Activated CD8-positive, alpha-beta memory T cell treated with anti-CD3 and anti-CD28 coated beads for 36 hours (primary cell): Measurements from ENCODE around the gene C1QTNF7. TPM values are rescaled to one million over a fixed set of nuclear protein-coding genes. Genes with fewer than 3 reads are reported as not detected.

Experiments used
- CTCF ChIA-PET: fragments of 350-600 bp; sonication (Branson Sonifier 250); formaldehyde crosslinking; loops from one replicate; lab custom pipeline; 2021; ENCODE audit warnings: antibody characterized with exemption; lab: Charles Lee
- POLR2A ChIA-PET: fragments of 350-600 bp; sonication (Branson Sonifier 250); formaldehyde crosslinking; loops from one replicate; lab custom pipeline; 2021; ENCODE audit warnings: antibody characterized with exemption; lab: Charles Lee
- total RNA-seq, 2 experiments: library from RNA; stranded (reverse); gene quantifications; one replicate each; pipeline ENCODE4 v1.2.3, GENCODE V29; 2021

Gene C1QTNF7
- total RNA-seq, 2 experiments from 2014 or later = 0.25 TPM; not detected in 1

DNA sequence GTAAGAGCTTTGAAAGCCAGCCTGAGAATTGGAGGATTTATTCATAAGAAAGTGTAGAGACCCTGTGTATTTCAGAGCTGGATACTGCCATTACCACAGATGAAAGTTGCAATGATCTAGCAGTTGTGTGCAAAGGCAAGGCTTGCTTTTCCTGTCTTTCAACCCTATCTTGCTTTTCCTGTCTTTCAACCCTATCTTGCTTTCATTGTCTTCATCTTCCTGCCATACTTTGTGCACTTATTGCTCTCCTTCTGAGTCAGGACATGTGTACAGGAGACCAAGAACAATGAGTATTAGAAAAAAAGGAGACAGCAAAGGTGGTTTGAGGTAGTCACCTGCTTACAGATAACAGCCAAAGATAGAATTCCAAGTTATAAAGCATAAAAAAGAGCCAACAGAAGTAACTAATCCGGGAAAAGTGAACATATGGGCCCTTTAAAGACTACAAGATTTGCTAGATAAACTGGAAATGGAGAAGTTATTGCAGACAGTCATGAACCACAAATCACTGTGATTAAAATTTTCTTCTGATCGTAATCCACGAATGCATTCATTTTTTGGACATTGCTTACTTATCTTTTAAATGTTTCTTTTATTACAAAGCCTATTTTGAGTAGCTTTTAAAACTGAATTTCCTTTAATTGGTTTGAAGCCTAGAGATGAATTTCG, 17.2 kb downstream of the C1QTNF7 start:
- POLR2A ChIA-PET = no interaction called here
- CTCF ChIA-PET = no interaction called here

DNA sequence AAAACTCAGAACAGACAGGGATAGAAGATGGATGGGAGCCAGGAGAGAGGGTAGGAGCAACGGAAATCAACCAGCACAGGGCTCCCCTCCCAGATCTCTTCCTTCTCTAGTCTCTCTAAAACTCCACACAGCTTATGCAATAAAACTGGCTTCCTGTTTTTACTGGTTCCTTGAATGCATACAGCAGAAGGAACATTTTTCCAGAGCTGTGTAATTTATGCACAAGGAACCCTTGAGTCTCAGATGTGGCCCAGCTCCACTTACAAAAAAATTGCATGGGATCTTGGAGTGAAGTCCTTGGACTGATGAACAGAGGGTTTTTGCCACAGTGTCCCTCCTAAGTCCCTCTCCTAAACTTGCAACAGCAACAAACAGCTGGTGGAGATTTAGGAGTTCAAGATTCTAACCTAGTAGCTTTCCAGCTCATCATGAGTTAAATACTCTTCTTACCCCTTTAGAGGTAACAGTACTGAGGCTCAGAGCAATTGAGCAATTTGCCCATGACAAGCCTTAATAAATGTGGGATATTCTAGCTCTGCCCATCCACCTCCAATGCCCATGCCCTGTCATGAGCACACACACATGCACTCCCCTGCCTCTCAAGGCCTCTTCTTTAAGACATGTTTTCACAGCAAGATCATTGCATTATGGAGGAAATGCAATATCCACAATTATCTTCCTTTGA, 23.5 kb downstream of the C1QTNF7 start:
- CTCF ChIA-PET = no interaction called here

GRCh38 chr4:15451866-15452765, 24.3 kb downstream of the C1QTNF7 start:
- POLR2A ChIA-PET = no interaction called here
- CTCF ChIA-PET = no interaction called here

More for the DNA sequence above, 23.5 kb downstream of the C1QTNF7 start:
- POLR2A ChIA-PET = no interaction called here

DNA sequence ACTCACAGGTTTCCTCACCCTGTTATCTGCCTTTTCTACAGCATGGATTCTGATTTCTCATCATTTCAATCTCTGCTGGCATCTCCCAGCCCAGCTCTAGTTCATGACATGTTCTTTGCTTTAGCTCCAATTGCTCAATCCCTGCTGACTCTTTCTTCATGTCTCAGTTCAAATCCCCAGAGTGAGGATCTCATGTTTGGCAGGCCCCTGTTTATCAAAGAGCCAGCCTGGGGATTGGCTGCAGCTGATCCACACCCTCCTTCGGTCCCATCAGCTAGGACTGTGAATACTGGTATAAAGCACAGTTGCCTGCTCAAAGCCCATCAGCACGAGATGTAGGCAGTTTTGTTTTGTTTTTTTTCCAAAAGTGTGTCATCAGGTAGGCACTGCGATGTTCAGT, 27.5 kb downstream of the C1QTNF7 start:
- CTCF ChIA-PET = no interaction called here
- POLR2A ChIA-PET = no interaction called here

DNA sequence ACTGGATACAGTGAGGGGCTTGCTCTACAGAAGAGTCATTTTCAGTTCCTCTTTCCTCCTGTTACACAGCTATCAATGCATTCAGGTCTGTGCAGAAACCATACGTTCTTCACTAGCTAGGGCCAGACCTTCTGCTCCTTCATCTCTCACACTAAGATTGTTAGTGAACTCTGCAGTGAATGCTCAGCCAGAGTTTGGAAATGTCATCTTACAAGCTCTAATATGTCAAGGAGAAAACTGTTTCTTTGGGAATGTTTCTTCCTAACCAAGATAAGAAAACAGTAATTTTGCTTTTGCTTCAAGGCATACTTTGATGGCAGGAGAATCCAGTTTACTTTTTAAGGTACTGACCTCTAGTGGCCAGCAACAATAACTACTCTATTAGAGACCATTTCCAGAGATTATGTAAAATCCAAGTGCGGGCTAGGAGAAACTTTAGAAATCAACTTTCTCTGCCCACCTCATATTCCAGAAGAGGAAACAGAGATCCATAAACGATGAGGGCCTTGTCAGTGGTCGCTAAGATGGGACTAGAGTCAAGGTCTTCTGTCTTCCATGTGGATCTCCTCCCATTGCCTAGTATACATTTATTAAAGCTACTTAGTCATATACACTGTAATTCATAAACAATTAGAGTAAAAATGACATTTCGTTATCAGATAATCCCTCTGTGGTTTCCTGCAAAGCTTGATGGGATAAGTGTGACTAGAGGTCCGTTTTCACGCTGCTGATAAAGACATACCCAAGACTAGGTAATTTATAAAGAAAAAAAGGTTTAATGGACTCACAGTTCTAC, 29.8 kb downstream of the C1QTNF7 start:
- ChIA-PET CTCF (interaction anchor here (1.1 to 3.0 kb wide), 4 partner anchors 21 to 226 kb away, joined by 3 to 11 read pairs (median 4); no protein-coding TSS in a partner anchor), POLR2A (no interaction called here)

DNA sequence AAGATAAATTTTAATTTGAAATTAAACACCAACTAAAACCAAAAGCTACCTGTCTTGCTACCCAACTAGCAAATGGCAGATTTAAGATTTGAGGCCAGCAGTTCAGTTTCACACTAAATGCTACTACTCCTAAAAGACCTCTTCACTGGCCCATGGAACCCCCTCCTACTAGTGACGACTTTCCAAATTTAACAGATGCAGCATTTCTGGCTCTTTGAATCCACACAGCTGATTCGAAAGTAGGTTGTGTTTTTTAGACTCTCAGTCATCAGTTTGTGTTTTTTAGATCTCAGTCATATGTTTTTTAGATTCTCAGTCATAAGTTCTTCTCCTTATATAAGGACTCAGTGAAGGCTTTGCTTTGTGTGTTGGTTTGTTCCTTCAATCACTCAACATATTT, 30.8 kb downstream of the C1QTNF7 start:
- ChIA-PET POLR2A (no interaction called here), CTCF (interaction anchor here (1.4 to 3.0 kb wide), 2 partner anchors 34 to 227 kb away, joined by 4 to 11 read pairs; no protein-coding TSS in a partner anchor)

DNA sequence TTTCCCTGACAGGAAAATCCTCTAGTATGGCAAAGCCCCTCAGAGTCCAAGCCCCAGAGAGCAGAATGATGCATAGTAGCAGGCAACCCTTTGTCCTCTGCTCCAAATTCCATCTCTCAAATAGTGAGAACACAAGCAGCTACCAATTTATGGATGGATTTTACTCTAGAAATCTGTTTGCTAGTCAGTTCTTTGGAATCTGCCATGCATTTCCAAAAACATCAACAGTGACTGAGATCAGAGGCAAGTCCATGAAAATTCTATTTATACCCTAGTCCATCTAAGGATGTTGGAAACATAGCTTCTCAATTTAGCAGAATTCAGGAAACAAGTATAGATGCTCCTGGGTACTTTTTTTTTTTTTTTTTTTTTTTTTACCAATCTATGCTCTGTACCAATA, 31.9 kb downstream of the C1QTNF7 start:
- POLR2A ChIA-PET = interaction anchor here (0.6 kb wide), 2 partner anchors 190 to 229 kb away, joined by 5 to 6 read pairs; no protein-coding TSS in a partner anchor
- CTCF ChIA-PET = interaction anchor here (0.7 kb wide), 1 partner anchor 444 kb away, joined by 3 read pairs; no protein-coding TSS in a partner anchor

- POLR2A ChIA-PET = no interaction called here
- CTCF ChIA-PET = no interaction called here
Measured at GRCh38 chr4:15466596-15466995, 38.8 kb downstream of the C1QTNF7 start.

- CTCF ChIA-PET = no interaction called here
- POLR2A ChIA-PET = interaction anchor here (0.7 kb wide), 1 partner anchor 371 kb away, joined by 4 read pairs; no protein-coding TSS in a partner anchor
Measured at GRCh38 chr4:15469402-15470127, 41.7 kb downstream of the C1QTNF7 start, which contains the start of gene CC2D2A. Gene CC2D2A (plus strand): TSS chr4:15469882. CDS start chr4:15475933, 6,051 bp downstream.

GRCh38 chr4:15470128-15470475, 42.3 kb downstream of the C1QTNF7 start:
- ChIA-PET POLR2A (no interaction called here), CTCF (no interaction called here)

DNA sequence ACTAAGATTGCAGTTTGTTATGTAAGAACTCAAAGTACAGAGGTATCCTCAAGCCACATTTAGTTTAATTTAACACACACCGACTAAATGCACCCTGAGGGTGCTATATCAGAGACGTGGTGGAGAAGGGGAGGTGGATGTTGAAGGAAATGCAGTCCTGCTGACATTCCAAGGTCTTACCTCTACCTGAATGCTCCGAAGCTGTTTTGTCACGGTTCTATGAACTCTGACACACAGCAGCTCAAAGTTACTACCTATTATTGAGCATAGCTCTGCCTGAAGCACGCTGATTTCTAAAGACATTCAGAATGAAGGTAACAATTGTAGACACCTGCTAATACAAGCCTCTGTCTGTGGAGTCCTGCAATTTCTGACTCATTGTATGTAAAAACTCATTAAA, 48.6 kb downstream of the C1QTNF7 start:
- POLR2A ChIA-PET = no interaction called here
- CTCF ChIA-PET = no interaction called here

DNA sequence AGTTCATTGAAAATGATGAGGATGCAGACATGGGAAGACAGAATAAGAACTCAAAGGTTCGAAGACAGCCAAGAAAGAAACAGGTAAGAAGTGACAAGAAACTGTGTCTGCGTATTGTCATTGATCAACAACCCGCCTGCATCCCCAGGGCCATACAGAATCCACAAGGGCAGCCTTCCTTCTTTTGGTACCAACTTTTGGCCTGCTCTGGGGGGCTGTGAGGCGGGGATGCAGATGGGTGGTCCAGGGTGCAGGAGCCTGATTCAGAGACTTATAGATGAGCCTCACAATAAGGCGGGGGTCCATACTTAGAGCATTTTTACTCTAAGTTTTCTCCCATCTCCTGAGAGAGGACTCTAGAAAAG, 50.9 kb downstream of the C1QTNF7 start:
- ChIA-PET POLR2A (no interaction called here), CTCF (no interaction called here)

- ChIA-PET CTCF (interaction anchor here (0.7 kb wide), 1 partner anchor 203 kb away, joined by 3 read pairs; no protein-coding TSS in a partner anchor), POLR2A (no interaction called here)
Measured at GRCh38 chr4:15479089-15479912, 51.5 kb downstream of the C1QTNF7 start.

DNA sequence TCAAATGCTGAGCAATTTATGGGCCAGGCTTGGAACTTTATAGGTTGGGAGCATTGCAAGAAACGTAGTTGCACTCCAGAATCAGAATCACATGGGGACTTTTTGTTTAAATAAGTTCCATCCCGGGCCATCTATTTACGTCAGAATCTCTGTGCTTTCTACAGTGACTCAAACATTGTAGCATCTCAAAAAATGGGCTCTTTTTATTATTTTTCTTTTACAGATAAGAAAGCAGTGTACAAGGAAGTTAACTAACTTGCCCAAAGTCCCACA, 52.0 kb downstream of the C1QTNF7 start:
- ChIA-PET POLR2A (no interaction called here), CTCF (interaction anchor here (0.7 kb wide), 1 partner anchor 202 kb away, joined by 3 read pairs; no protein-coding TSS in a partner anchor)

DNA sequence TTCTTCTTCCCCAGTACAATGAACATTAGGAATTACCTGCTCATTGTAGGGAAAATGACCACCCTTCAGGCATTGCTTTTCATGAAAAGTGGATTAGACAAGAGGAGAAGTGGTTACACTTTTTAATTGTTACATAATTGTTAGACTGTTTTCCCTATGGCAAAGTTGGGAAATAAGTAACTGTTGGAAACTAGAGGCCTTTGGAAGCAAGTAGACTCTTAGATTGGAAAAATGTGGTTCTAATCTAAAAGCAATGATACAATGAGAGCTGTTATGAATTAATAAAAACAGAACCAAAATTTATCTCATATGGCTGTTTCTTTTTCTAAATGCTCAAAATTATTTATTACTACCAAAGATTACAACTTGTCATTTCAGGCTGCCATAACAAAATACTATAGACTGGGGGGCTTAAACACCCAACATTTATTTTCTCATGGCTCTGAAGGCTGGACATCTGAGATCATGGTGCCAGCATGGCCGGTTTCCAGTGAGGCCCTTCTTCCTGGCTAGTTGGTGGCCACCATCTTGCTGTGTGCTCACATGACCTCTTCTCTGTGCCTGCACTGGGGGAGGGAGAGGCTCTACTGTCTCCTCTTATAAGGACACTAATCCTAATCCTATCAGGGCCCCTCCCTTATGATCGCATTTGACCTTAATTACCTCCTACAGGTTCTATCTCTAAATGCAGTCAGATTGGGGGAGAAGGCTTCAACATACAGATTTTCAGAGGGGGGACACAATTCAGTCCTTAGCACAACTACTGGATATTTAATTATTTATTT, 54.3 kb downstream of the C1QTNF7 start:
- POLR2A ChIA-PET = no interaction called here
- CTCF ChIA-PET = no interaction called here

DNA sequence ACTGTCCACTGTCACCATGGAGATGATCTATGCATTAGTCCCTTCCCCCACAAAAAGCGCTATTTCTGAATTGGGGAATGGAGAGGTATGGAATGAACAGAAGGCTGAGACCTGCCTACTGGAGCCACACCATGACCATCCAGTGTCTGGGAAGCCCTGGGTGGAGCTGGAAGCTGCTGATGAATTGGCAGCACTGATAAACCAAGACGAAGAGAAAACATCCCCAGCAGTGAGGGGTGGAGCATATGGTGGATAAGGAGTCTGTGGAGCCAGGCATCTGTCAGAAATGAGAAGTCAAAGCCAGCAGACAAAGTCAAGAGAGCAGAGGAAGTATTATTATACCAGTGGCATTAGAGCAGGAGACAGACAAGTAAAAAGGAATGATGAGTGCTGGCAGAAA, 55.0 kb downstream of the C1QTNF7 start:
- ChIA-PET CTCF (no interaction called here), POLR2A (no interaction called here)

- POLR2A ChIA-PET = no interaction called here
- CTCF ChIA-PET = no interaction called here
Measured at GRCh38 chr4:15488136-15488535, 60.3 kb downstream of the C1QTNF7 start.
